Neuron (in vitro differentiated cells): ENCODE measurements around the gene PPP6R3.

Experiments
- H2AFZ ChIP-seq: one replicate; pipeline ENCODE4 v1.6.1; 2013; ENCODE audit warnings: low read depth, mild to moderate bottlenecking, inconsistent platforms, low read length, moderate library complexity
- H3K27me3 ChIP-seq: one replicate; pipeline ENCODE4 v1.6.1; 2013; ENCODE audit warnings: low read length; ENCODE audit not compliant: insufficient read depth
- H3K36me3 ChIP-seq: one replicate; pipeline ENCODE4 v1.6.1; 2013; ENCODE audit warnings: low read length; ENCODE audit not compliant: insufficient read depth
- H3K4me1 ChIP-seq: one replicate; pipeline ENCODE4 v1.6.1; 2013; ENCODE audit warnings: low read length; ENCODE audit not compliant: insufficient read depth
- H3K4me3 ChIP-seq: 2 replicates; pipeline ENCODE4 v1.5.1; 2013; ENCODE audit warnings: mild to moderate bottlenecking, low read length, moderate library complexity
- H3K9me3 ChIP-seq: one replicate; pipeline ENCODE4 v1.6.1; 2013; ENCODE audit warnings: low read length

The PPP6R3 gene

DNA sequence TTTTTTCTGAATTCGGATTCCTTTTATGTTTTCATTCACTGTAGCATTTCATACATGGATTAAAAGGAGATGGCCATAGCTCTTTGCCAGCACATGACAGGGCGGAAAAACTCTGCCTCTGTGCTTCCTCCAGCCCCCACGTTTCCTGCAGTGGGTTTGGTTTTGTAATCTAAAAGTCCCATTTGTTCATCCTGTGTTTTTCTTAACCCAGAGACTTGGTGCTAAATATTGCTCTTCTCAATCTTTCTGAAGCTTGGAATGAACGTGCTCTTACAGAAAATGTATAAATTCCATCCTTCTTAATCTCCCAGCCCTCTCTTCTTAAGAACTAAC is 89.9 kb downstream of the PPP6R3 start:
- Histone ChIP-seq H2AFZ (no peak overlapping the region), H3K9me3 (no peaks in the 10 kb centered on the region), H3K27me3 (no peaks in the 10 kb centered on the region), H3K36me3 (peaks cover 80% of the 10 kb centered on the region), H3K4me1 (no peaks in the 10 kb centered on the region), H3K4me3 (no peak overlapping the region)

GRCh38 chr11:68551223-68551622 is 90.7 kb downstream of the PPP6R3 start:
- Histone ChIP-seq H3K27me3 (no peaks in the 10 kb centered on the region), H3K4me3 (no peak overlapping the region), H3K36me3 (peaks cover 75% of the 10 kb centered on the region), H3K9me3 (no peaks in the 10 kb centered on the region), H2AFZ (no peak overlapping the region), H3K4me1 (no peaks in the 10 kb centered on the region)

DNA sequence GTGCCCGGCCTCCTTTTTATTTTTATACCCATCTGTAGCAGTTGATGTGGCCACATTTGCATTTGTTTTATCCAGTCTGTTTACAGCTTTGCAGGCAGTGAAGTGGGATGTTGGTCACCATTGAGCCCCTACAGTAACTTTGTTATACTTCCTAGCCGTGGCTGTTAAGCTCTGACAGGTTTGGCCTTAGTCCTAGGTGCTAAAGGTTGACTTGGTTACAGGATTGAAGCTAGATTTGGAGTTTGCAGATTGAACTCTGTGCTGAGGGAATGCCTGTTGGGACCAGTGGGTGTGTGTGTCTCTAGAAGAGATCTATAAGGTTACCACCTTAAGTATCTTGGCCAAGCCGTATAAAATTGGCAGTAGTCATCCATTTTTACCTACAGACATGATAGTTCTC is 91.2 kb downstream of the PPP6R3 start:
- H3K9me3 ChIP-seq, result no peaks in the 10 kb centered on the region
- H2AFZ ChIP-seq, result no peak overlapping the region
- no peaks in the 10 kb centered on the region for H3K27me3 ChIP-seq
- H3K4me3 ChIP-seq, result no peak overlapping the region
- H3K36me3 ChIP-seq, result peaks cover 72% of the 10 kb centered on the region
- no peaks in the 10 kb centered on the region for H3K4me1 ChIP-seq

GRCh38 chr11:68552542-68552941 is 92.0 kb downstream of the PPP6R3 start:
- no peaks in the 10 kb centered on the region for H3K4me1 ChIP-seq
- H3K9me3 ChIP-seq, result no peaks in the 10 kb centered on the region
- no peak overlapping the region for H3K4me3 ChIP-seq
- H3K36me3 ChIP-seq, result peaks cover 73% of the 10 kb centered on the region
- H2AFZ ChIP-seq, result no peak overlapping the region
- no peaks in the 10 kb centered on the region for H3K27me3 ChIP-seq

DNA sequence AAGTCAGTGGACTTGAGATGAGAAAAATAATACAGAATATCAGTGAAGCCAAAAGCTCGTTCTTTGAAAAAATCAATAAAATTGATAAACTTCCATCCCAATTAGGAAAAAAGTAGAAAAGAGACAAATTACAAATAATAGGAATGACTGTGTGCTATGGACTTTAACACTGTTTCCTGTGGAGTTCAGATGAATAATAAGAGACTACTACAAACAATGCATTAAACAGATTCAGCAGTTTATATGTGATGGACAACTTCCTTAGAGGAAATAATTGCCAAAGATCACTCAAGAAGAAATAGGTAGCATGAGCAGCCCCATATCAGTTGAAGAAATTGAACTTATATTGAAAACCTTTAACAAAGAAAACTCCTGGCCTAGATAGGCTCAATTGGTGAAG is 99.7 kb downstream of the PPP6R3 start:
- Histone ChIP-seq H3K27me3 (no peaks in the 10 kb centered on the region), H2AFZ (no peak overlapping the region), H3K4me1 (no peaks in the 10 kb centered on the region), H3K9me3 (no peaks in the 10 kb centered on the region), H3K36me3 (peaks cover 76% of the 10 kb centered on the region), H3K4me3 (no peak overlapping the region)

DNA sequence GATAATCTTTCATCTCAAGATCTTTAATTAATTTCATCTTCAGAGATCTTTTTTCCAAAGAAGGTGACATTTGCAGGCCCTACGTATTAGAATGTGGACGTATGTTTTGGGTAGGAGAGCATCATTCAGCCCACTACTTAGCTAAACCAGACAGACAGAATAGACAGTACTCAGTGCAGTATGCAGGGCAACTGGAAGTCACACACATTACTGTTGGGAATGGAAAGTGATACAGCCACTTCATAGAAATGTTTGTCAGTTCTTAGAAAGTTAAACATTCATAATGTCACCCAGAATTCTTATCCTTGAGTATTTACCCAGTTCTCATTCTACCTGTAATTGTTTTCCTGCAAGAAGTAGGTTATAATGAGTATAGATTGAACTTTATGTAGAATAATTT is 102.9 kb downstream of the PPP6R3 start:
- H2AFZ ChIP-seq, result no peak overlapping the region
- no peak overlapping the region for H3K4me3 ChIP-seq
- peaks cover 86% of the 10 kb centered on the region for H3K36me3 ChIP-seq
- no peaks in the 10 kb centered on the region for H3K27me3 ChIP-seq
- H3K4me1 ChIP-seq, result no peaks in the 10 kb centered on the region
- no peaks in the 10 kb centered on the region for H3K9me3 ChIP-seq

- Histone ChIP-seq H2AFZ (no peak overlapping the region), H3K4me1 (no peaks in the 10 kb centered on the region), H3K36me3 (peaks cover 84% of the 10 kb centered on the region), H3K9me3 (no peaks in the 10 kb centered on the region), H3K27me3 (no peaks in the 10 kb centered on the region), H3K4me3 (no peak overlapping the region)
Measured at GRCh38 chr11:68564261-68564660, 103.7 kb downstream of the PPP6R3 start.

DNA sequence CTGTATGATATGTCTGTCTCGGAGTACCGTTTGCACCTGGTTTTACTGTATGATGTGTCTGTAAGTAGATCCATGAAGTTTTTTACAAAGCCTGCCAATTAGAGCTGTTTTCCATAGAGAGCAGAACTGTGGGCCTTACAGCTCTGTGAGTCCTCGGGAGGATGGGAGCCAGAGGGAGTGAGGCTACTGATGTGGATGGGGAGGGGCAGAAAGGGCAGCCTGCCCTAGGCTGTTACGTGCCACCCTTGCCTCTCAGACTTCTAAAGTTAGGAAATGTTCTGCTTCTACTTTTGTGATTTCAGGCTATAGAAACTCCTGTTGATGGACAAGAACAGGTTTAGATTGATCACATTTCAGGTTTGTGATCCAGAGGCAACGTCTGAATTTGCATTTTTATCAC is 105.2 kb downstream of the PPP6R3 start:
- H3K36me3 ChIP-seq, result peaks cover 89% of the 10 kb centered on the region
- no peak overlapping the region for H3K4me3 ChIP-seq
- H2AFZ ChIP-seq, result no peak overlapping the region
- no peaks in the 10 kb centered on the region for H3K4me1 ChIP-seq
- no peaks in the 10 kb centered on the region for H3K9me3 ChIP-seq
- H3K27me3 ChIP-seq, result no peaks in the 10 kb centered on the region

DNA sequence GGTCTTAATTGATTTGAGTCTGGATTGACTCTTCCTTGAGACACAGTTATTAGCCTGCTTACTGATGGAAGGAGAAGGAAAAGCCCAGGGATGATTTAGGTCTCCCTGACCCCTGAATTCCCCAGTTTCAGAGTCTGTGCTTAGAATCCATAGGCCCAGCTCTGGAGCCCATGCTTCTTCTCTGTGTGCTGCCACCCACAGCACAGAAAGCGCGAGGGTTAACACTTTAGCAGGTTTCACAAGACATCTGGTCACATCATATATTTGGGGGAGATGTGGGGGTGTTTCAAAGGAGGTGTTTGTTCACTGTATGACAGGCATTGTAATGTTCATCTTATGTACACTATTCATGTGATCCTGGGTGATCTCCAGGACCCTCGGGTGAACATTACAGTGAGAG is 107.0 kb downstream of the PPP6R3 start:
- no peak overlapping the region for H2AFZ ChIP-seq
- H3K36me3 ChIP-seq, result peaks cover 95% of the 10 kb centered on the region
- H3K9me3 ChIP-seq, result no peaks in the 10 kb centered on the region
- no peaks in the 10 kb centered on the region for H3K4me1 ChIP-seq
- no peaks in the 10 kb centered on the region for H3K27me3 ChIP-seq
- no peak overlapping the region for H3K4me3 ChIP-seq

DNA sequence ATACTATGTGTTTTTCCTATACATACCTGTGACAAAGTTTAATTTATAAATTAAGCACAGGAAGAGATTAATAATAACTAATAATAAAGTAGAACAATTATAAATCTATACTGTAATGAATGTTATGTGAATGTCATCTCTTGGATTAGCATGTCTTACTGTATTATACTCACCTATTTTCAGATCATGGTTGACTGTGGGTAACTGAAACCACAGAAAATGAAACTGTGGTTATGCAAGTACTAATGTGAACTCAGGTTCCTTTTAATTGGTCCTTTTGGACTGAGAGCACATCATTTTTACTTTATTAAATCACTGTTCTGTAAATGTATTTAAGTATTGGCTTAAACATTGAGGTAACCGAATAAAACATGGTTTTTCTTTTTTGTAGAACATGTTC is 108.8 kb downstream of the PPP6R3 start:
- no peaks in the 10 kb centered on the region for H3K9me3 ChIP-seq
- H3K4me1 ChIP-seq, result no peaks in the 10 kb centered on the region
- H2AFZ ChIP-seq, result no peak overlapping the region
- H3K4me3 ChIP-seq, result no peak overlapping the region
- H3K36me3 ChIP-seq, result peaks cover 88% of the 10 kb centered on the region
- H3K27me3 ChIP-seq, result no peaks in the 10 kb centered on the region

- H3K27me3 ChIP-seq, result no peaks in the 10 kb centered on the region
- no peak overlapping the region for H2AFZ ChIP-seq
- no peaks in the 10 kb centered on the region for H3K4me1 ChIP-seq
- peaks cover 88% of the 10 kb centered on the region for H3K36me3 ChIP-seq
- no peak overlapping the region for H3K4me3 ChIP-seq
- no peaks in the 10 kb centered on the region for H3K9me3 ChIP-seq
Measured at GRCh38 chr11:68570691-68571090, 110.1 kb downstream of the PPP6R3 start.

DNA sequence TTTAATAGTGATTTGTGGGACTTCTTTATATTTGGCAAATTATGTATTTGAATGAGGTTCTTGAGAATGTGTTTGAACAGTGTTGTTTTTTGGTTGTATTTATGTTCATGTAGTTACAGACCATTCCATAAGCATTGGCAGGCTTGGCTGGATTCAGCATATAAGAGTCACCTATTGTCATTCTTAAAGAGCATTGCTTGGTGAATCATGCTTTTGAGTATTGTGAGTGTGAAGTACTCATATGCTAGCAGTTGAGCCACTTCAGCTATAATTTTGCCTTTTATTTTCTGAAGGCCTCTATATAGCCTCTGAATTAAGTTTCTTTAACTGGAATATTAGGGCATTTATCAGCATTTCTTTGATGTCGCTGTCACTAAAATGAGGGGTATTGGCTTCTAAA is 113.8 kb downstream of the PPP6R3 start:
- H3K4me1 ChIP-seq, result no peaks in the 10 kb centered on the region
- H3K9me3 ChIP-seq, result no peaks in the 10 kb centered on the region
- H3K4me3 ChIP-seq, result no peak overlapping the region
- no peaks in the 10 kb centered on the region for H3K27me3 ChIP-seq
- H2AFZ ChIP-seq, result no peak overlapping the region
- peaks cover 89% of the 10 kb centered on the region for H3K36me3 ChIP-seq

- Histone ChIP-seq H3K9me3 (no peaks in the 10 kb centered on the region), H3K27me3 (no peaks in the 10 kb centered on the region), H2AFZ (no peak overlapping the region), H3K4me3 (no peak overlapping the region), H3K4me1 (no peaks in the 10 kb centered on the region), H3K36me3 (peaks cover 88% of the 10 kb centered on the region)
Measured at GRCh38 chr11:68575025-68575665, 114.6 kb downstream of the PPP6R3 start.

DNA sequence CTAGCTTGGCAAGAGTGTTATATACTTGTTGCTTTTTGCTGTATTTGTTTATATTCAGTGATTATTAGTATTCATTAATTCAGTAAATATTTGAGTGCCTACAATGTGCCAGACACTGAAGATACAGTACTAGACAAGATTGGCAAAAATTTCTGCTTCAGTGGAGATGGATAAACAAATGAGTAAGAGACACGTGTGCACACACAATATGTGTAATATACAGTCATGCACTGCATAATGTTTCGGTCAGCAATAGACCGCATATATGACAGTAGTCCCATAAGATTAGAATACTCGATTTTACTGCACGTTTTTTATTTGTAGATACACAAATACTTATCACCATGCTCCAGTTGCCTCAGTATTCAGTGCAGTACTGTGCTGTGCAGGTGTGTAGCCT is 118.9 kb downstream of the PPP6R3 start:
- H2AFZ ChIP-seq, result no peak overlapping the region
- no peaks in the 10 kb centered on the region for H3K27me3 ChIP-seq
- H3K4me3 ChIP-seq, result no peak overlapping the region
- H3K4me1 ChIP-seq, result no peaks in the 10 kb centered on the region
- peaks cover 85% of the 10 kb centered on the region for H3K36me3 ChIP-seq
- no peaks in the 10 kb centered on the region for H3K9me3 ChIP-seq
